Activated T-helper 1 cell treated with anti-CD3 and anti-CD28 coated beads, Interleukin-12 subunit alpha, Interleukin-12 subunit beta, Interleukin-2, Interleukin-4 antibody, amounts not matched to agents 30 ng/mL and 10 ng/mL and 1 ng/mL, durations not matched to agents 14 hours and 24 hours and 36 hours (primary cell): ENCODE measurements around the gene NR6A1. TPM values are rescaled to one million over a fixed set of nuclear protein-coding genes. Genes with fewer than 3 reads are reported as not detected.

Experiments
- DNase-seq: peaks from one replicate; pipeline ENCODE4 v3.0.0; 2021; ENCODE audit warnings: low spot score
- H3K27ac Mint-ChIP-seq: one replicate; pipeline ENCODE4 v1.8.0; 2021; ENCODE audit warnings: mild to moderate bottlenecking, mixed read lengths
- H3K27me3 Mint-ChIP-seq: one replicate; pipeline ENCODE4 v1.8.0; 2022; ENCODE audit warnings: mild to moderate bottlenecking, moderate library complexity, mixed read lengths; ENCODE audit not compliant: insufficient read depth
- H3K36me3 Mint-ChIP-seq: one replicate; pipeline ENCODE4 v1.8.0; 2021; ENCODE audit warnings: low read depth, mixed read lengths
- H3K4me1 Mint-ChIP-seq: one replicate; pipeline ENCODE4 v1.8.0; 2021; ENCODE audit warnings: low read depth, mixed read lengths
- H3K4me3 Mint-ChIP-seq: one replicate; pipeline ENCODE4 v1.8.0; 2021; ENCODE audit warnings: mild to moderate bottlenecking, moderate library complexity, mixed read lengths
- H3K9me3 Mint-ChIP-seq: one replicate; pipeline ENCODE4 v1.8.0; 2021; ENCODE audit warnings: mixed read lengths
- intact Hi-C: fragments of 100-400 bp; cut with micrococcal nuclease; formaldehyde crosslinking; loops from one replicate; pipeline ENCODE4 v1.15.1; 2024
- total RNA-seq: library from RNA; stranded (reverse); gene quantifications from 2 replicates; pipeline ENCODE4 v1.2.3, GENCODE V29; 2022

The NR6A1 gene
- total RNA-seq, 1 donor from 2014 or later: 1.7 TPM

GRCh38 chr9:124805186-124805585, 34.1 kb upstream of the NR6A1 start:
- Mint-ChIP-seq H3K36me3 (no peaks in the 10 kb centered on the region), H3K9me3 (no peaks in the 10 kb centered on the region), H3K27ac (no peak overlapping the region), H3K4me3 (no peak overlapping the region), H3K4me1 (no peaks in the 10 kb centered on the region), H3K27me3 (peaks cover 11% of the 10 kb centered on the region)
- intact Hi-C loops: no loop called here
- no peak for DNase-seq

- DNase-seq: no peak
- no peaks in the 10 kb centered on the region for H3K36me3 Mint-ChIP-seq
- H3K27ac Mint-ChIP-seq: no peak overlapping the region
- no peak overlapping the region for H3K4me3 Mint-ChIP-seq
- H3K27me3 Mint-ChIP-seq: peaks cover 11% of the 10 kb centered on the region
- no peaks in the 10 kb centered on the region for H3K9me3 Mint-ChIP-seq
- no peaks in the 10 kb centered on the region for H3K4me1 Mint-ChIP-seq
- intact Hi-C loops: no loop called here
Observed at GRCh38 chr9:124803911-124804310, 32.8 kb upstream of the NR6A1 start.

- no peak overlapping the region for H3K4me3 Mint-ChIP-seq
Observed at GRCh38 chr9:124802426-124802825, 31.3 kb upstream of the NR6A1 start.

GRCh38 chr9:124801356-124801755, 30.2 kb upstream of the NR6A1 start:
- intact Hi-C loops: no loop called here

More at GRCh38 chr9:124802426-124802825, 31.3 kb upstream of the NR6A1 start:
- H3K9me3 Mint-ChIP-seq: no peaks in the 10 kb centered on the region
- H3K36me3 Mint-ChIP-seq: no peaks in the 10 kb centered on the region
- intact Hi-C loops: no loop called here
- no peak overlapping the region for H3K27ac Mint-ChIP-seq
- H3K4me1 Mint-ChIP-seq: no peaks in the 10 kb centered on the region
- peaks cover 13% of the 10 kb centered on the region for H3K27me3 Mint-ChIP-seq
- DNase-seq: no peak

GRCh38 chr9:124800306-124801259, 29.5 kb upstream of the NR6A1 start:
- Mint-ChIP-seq H3K4me3 (no peak overlapping the region), H3K36me3 (no peaks in the 10 kb centered on the region), H3K4me1 (no peaks in the 10 kb centered on the region), H3K27me3 (peaks cover 13% of the 10 kb centered on the region), H3K9me3 (no peaks in the 10 kb centered on the region), H3K27ac (no peak overlapping the region)
- no peak for DNase-seq
- intact Hi-C loops: no loop called here

More at GRCh38 chr9:124801356-124801755, 30.2 kb upstream of the NR6A1 start:
- no peaks in the 10 kb centered on the region for H3K36me3 Mint-ChIP-seq
- no peak overlapping the region for H3K4me3 Mint-ChIP-seq
- no peaks in the 10 kb centered on the region for H3K9me3 Mint-ChIP-seq
- DNase-seq: no peak
- peaks cover 13% of the 10 kb centered on the region for H3K27me3 Mint-ChIP-seq
- no peaks in the 10 kb centered on the region for H3K4me1 Mint-ChIP-seq
- H3K27ac Mint-ChIP-seq: no peak overlapping the region

GRCh38 chr9:124799274-124800006, 28.3 kb upstream of the NR6A1 start:
- H3K4me1 Mint-ChIP-seq: no peaks in the 10 kb centered on the region
- intact Hi-C loops: no loop called here
- H3K36me3 Mint-ChIP-seq: no peaks in the 10 kb centered on the region

GRCh38 chr9:124797343-124798103, 26.4 kb upstream of the NR6A1 start:
- no peaks in the 10 kb centered on the region for H3K9me3 Mint-ChIP-seq
- H3K36me3 Mint-ChIP-seq: no peaks in the 10 kb centered on the region
- intact Hi-C loops: no loop called here
- H3K27me3 Mint-ChIP-seq: peaks cover 9% of the 10 kb centered on the region
- DNase-seq: no peak
- H3K4me3 Mint-ChIP-seq: no peak overlapping the region
- no peaks in the 10 kb centered on the region for H3K4me1 Mint-ChIP-seq
- H3K27ac Mint-ChIP-seq: no peak overlapping the region

More at GRCh38 chr9:124799274-124800006, 28.3 kb upstream of the NR6A1 start:
- DNase-seq: no peak
- Mint-ChIP-seq H3K9me3 (no peaks in the 10 kb centered on the region), H3K4me3 (no peak overlapping the region), H3K27ac (no peak overlapping the region), H3K27me3 (peaks cover 6% of the 10 kb centered on the region)

- no peak for DNase-seq
- Mint-ChIP-seq H3K36me3 (no peaks in the 10 kb centered on the region), H3K4me1 (no peaks in the 10 kb centered on the region), H3K4me3 (no peak overlapping the region), H3K27me3 (peaks cover 5% of the 10 kb centered on the region), H3K27ac (no peak overlapping the region), H3K9me3 (no peaks in the 10 kb centered on the region)
- intact Hi-C loops: no loop called here
Observed at GRCh38 chr9:124795881-124796431, 24.8 kb upstream of the NR6A1 start.

GRCh38 chr9:124794902-124795491, 23.9 kb upstream of the NR6A1 start:
- Mint-ChIP-seq H3K27me3 (peaks cover 5% of the 10 kb centered on the region), H3K36me3 (no peaks in the 10 kb centered on the region), H3K4me3 (no peak overlapping the region), H3K9me3 (no peaks in the 10 kb centered on the region), H3K27ac (no peak overlapping the region), H3K4me1 (no peaks in the 10 kb centered on the region)
- no peak for DNase-seq
- intact Hi-C loops: no loop called here

GRCh38 chr9:124793015-124793541, 22.0 kb upstream of the NR6A1 start:
- Mint-ChIP-seq H3K27ac (no peak overlapping the region), H3K36me3 (no peaks in the 10 kb centered on the region), H3K4me3 (no peak overlapping the region), H3K4me1 (no peaks in the 10 kb centered on the region), H3K9me3 (no peaks in the 10 kb centered on the region), H3K27me3 (peaks cover 8% of the 10 kb centered on the region)
- intact Hi-C loops: no loop called here
- no peak for DNase-seq

GRCh38 chr9:124792257-124793014, 21.3 kb upstream of the NR6A1 start:
- H3K9me3 Mint-ChIP-seq: no peaks in the 10 kb centered on the region
- H3K4me1 Mint-ChIP-seq: no peaks in the 10 kb centered on the region

More at GRCh38 chr9:124792257-124793014, 21.3 kb upstream of the NR6A1 start:
- H3K4me3 Mint-ChIP-seq: no peak overlapping the region
- intact Hi-C loops: no loop called here
- H3K36me3 Mint-ChIP-seq: no peaks in the 10 kb centered on the region
- H3K27me3 Mint-ChIP-seq: peaks cover 8% of the 10 kb centered on the region
- H3K27ac Mint-ChIP-seq: no peak overlapping the region
- no peak for DNase-seq
